Mesendoderm (in vitro differentiated cells): ENCODE results near the gene F11.

Experiments used
- DNase-seq: peaks from one replicate; pipeline ENCODE4 v3.0.0; 2013
- H2AK5ac ChIP-seq: 2 replicates; pipeline ENCODE4 v1.6.1; 2013; ENCODE audit warnings: low read length, inconsistent platforms
- H2BK120ac ChIP-seq: 2 replicates; pipeline ENCODE4 v1.6.1; 2013; ENCODE audit warnings: low read depth, mild to moderate bottlenecking, low read length, moderate library complexity, mixed read lengths
- H2BK15ac ChIP-seq: replicated peaks from 2 replicates; pipeline ENCODE4 v1.6.1; 2013; ENCODE audit warnings: low read depth, mild to moderate bottlenecking, moderate library complexity
- H2BK5ac ChIP-seq: 2 replicates; pipeline ENCODE4 v1.6.1; 2013; ENCODE audit warnings: low read length, inconsistent platforms
- H3K18ac ChIP-seq: 2 replicates; pipeline ENCODE4 v1.6.1; 2013; ENCODE audit warnings: mild to moderate bottlenecking, low read length, mixed read lengths
- H3K23ac ChIP-seq: one replicate; pipeline ENCODE4 v1.6.1; 2013; ENCODE audit warnings: low read length
- H3K27ac ChIP-seq: 2 replicates; pipeline ENCODE4 v1.5.1; 2013; ENCODE audit warnings: low read depth, mild to moderate bottlenecking, inconsistent platforms, low read length, moderate library complexity
- H3K27me3 ChIP-seq: 2 replicates; pipeline ENCODE4 v1.6.1; 2013; ENCODE audit warnings: low read length, control low read depth, mild to moderate bottlenecking, inconsistent platforms; ENCODE audit not compliant: insufficient read depth, poor library complexity
- H3K36me3 ChIP-seq: 2 replicates; pipeline ENCODE4 v1.6.1; 2013; ENCODE audit warnings: low read length, inconsistent platforms; ENCODE audit not compliant: control insufficient read depth, insufficient read depth
- H3K4ac ChIP-seq: one replicate; pipeline ENCODE4 v1.6.1; 2013; ENCODE audit warnings: low read depth, mild to moderate bottlenecking, low read length, moderate library complexity
- H3K4me1 ChIP-seq: 2 replicates; pipeline ENCODE4 v1.6.1; 2013; ENCODE audit warnings: low read depth, low read length, inconsistent platforms; ENCODE audit not compliant: control insufficient read depth
- H3K4me2 ChIP-seq: 2 replicates; pipeline ENCODE4 v1.6.1; 2013; ENCODE audit warnings: low read length
- H3K4me3 ChIP-seq: 2 replicates; pipeline ENCODE4 v1.5.1; 2013; ENCODE audit warnings: mild to moderate bottlenecking, low read length
- H3K56ac ChIP-seq: one replicate; pipeline ENCODE4 v1.6.1; 2013; ENCODE audit warnings: low read length
- H3K79me1 ChIP-seq: 2 replicates; pipeline ENCODE4 v1.6.1; 2013; ENCODE audit warnings: low read length, inconsistent platforms
- H3K79me2 ChIP-seq: 2 replicates; pipeline ENCODE4 v1.6.1; 2013; ENCODE audit warnings: mild to moderate bottlenecking, low read length; ENCODE audit not compliant: control insufficient read depth, insufficient read depth
- H3K9ac ChIP-seq: 2 replicates; pipeline ENCODE4 v1.6.1; 2013; ENCODE audit warnings: low read length, inconsistent platforms
- H4K5ac ChIP-seq: one replicate; pipeline ENCODE4 v1.6.1; 2013; ENCODE audit warnings: low read length
- H4K8ac ChIP-seq: one replicate; pipeline ENCODE4 v1.6.1; 2013; ENCODE audit warnings: low read depth, mild to moderate bottlenecking, control low read depth, low read length, moderate library complexity
- WGBS: extraction: QIAGEN DNeasy Blood & Tissue Kit; methylation state at CpG from one replicate; pipeline ENCODE4 v1.1.7; 2013; ENCODE audit warnings: low lambda C conversion rate, missing lambda C conversion rate; ENCODE audit not compliant: insufficient coverage; ENCODE audit errors: extremely low coverage; 5-methylcytosine and 5-hydroxymethylcytosine counted together

F11 gene

GRCh38 chr4:186226521-186227189 is 39.3 kb upstream of the F11 start:
- H3K4me1 ChIP-seq = peaks cover 2% of the 10 kb centered on the region
- H3K27me3 ChIP-seq = no peaks in the 10 kb centered on the region
- no peak overlapping the region for H3K4ac ChIP-seq
- no peak for DNase-seq
- H2BK5ac ChIP-seq = no peak overlapping the region
- no peaks in the 10 kb centered on the region for H3K36me3 ChIP-seq
- no peak overlapping the region for H3K23ac ChIP-seq
- no peak overlapping the region for H2BK15ac ChIP-seq
- H3K79me2 ChIP-seq = no peaks in the 10 kb centered on the region
- H4K8ac ChIP-seq = no peak overlapping the region
- H3K9ac ChIP-seq = no peak overlapping the region
- no peaks in the 10 kb centered on the region for H3K79me1 ChIP-seq
- H3K4me3 ChIP-seq = no peak overlapping the region
- no peak overlapping the region for H3K4me2 ChIP-seq
- no peak overlapping the region for H3K27ac ChIP-seq
- H3K18ac ChIP-seq = no peak overlapping the region
- no peak overlapping the region for H2AK5ac ChIP-seq
- H3K56ac ChIP-seq = no peak overlapping the region
- no peak overlapping the region for H4K5ac ChIP-seq
- no CpG with 5 or more reads among the region's 3 CpGs for WGBS
- H2BK120ac ChIP-seq = no peak overlapping the region

- no peak within 1 kb of the TSS for H4K5ac ChIP-seq
- no peak within 1 kb of the TSS for H3K4ac ChIP-seq
- H3K56ac ChIP-seq = no peak within 1 kb of the TSS
- no peaks in the 10 kb centered on the region for H3K79me2 ChIP-seq
- H3K36me3 ChIP-seq = no peaks in the 10 kb centered on the region
- H3K4me1 ChIP-seq = peaks cover 2% of the 10 kb centered on the region
- H3K27ac ChIP-seq = no peak within 1 kb of the TSS
- H2BK5ac ChIP-seq = no peak within 1 kb of the TSS
- H3K4me2 ChIP-seq = no peak within 1 kb of the TSS
- no peak within 1 kb of the TSS for H3K23ac ChIP-seq
- no peak within 1 kb of the TSS for H4K8ac ChIP-seq
- no peak within 1 kb of the TSS for H3K18ac ChIP-seq
- no peak within 1 kb of the TSS for H2AK5ac ChIP-seq
- no peak within 1 kb of the TSS for H2BK15ac ChIP-seq
- no peaks in the 10 kb centered on the region for H3K27me3 ChIP-seq
- no peak for DNase-seq
- H3K4me3 ChIP-seq = no peak within 1 kb of the TSS
- no CpG with 5 or more reads among the region's 5 CpGs for WGBS
- no peak within 1 kb of the TSS for H3K9ac ChIP-seq
- H3K79me1 ChIP-seq = no peaks in the 10 kb centered on the region
- no peak within 1 kb of the TSS for H2BK120ac ChIP-seq
Measured at GRCh38 chr4:186227221-186227620, 38.8 kb upstream of the F11 start, which contains the start of gene KLKB1. Gene KLKB1, plus strand, starts transcription at chr4:186227507. Its CDS starts 689 bp downstream, at chr4:186228196.

GRCh38 chr4:186227744-186228513 is 38.1 kb upstream of the F11 start:
- no peak overlapping the region for H3K4me2 ChIP-seq
- H2BK120ac ChIP-seq = no peak overlapping the region
- H3K4me1 ChIP-seq = peaks cover 2% of the 10 kb centered on the region
- H2BK5ac ChIP-seq = no peak overlapping the region
- no peak overlapping the region for H3K27ac ChIP-seq
- no peak overlapping the region for H2BK15ac ChIP-seq
- H3K56ac ChIP-seq = no peak overlapping the region
- no peak overlapping the region for H4K5ac ChIP-seq
- H4K8ac ChIP-seq = no peak overlapping the region
- no peak overlapping the region for H3K18ac ChIP-seq
- H3K27me3 ChIP-seq = no peaks in the 10 kb centered on the region
- no peak for DNase-seq
- no peak overlapping the region for H3K9ac ChIP-seq
- no peaks in the 10 kb centered on the region for H3K36me3 ChIP-seq
- no CpG with 5 or more reads among the region's 2 CpGs for WGBS
- H3K4me3 ChIP-seq = no peak overlapping the region
- H3K4ac ChIP-seq = no peak overlapping the region
- H3K79me2 ChIP-seq = no peaks in the 10 kb centered on the region
- H2AK5ac ChIP-seq = no peak overlapping the region
- no peak overlapping the region for H3K23ac ChIP-seq
- H3K79me1 ChIP-seq = no peaks in the 10 kb centered on the region

GRCh38 chr4:186228514-186228894 is 37.5 kb upstream of the F11 start:
- Histone ChIP-seq H3K23ac (no peak overlapping the region), H3K56ac (no peak overlapping the region), H3K27ac (no peak overlapping the region), H3K4me2 (no peak overlapping the region), H2AK5ac (no peak overlapping the region), H4K5ac (no peak overlapping the region), H2BK5ac (no peak overlapping the region), H3K4me1 (peaks cover 2% of the 10 kb centered on the region), H4K8ac (no peak overlapping the region), H2BK15ac (no peak overlapping the region), H3K27me3 (no peaks in the 10 kb centered on the region), H3K18ac (no peak overlapping the region), H3K4me3 (no peak overlapping the region), H3K36me3 (no peaks in the 10 kb centered on the region), H2BK120ac (no peak overlapping the region), H3K79me1 (no peaks in the 10 kb centered on the region), H3K9ac (no peak overlapping the region), H3K4ac (no peak overlapping the region), H3K79me2 (no peaks in the 10 kb centered on the region)
- WGBS = no CpG with 5 or more reads among the region's 2 CpGs
- no peak for DNase-seq

GRCh38 chr4:186234367-186234766 is 31.6 kb upstream of the F11 start:
- Histone ChIP-seq H3K27ac (no peak overlapping the region), H3K18ac (no peak overlapping the region), H3K4me2 (no peak overlapping the region), H3K27me3 (no peaks in the 10 kb centered on the region), H3K4me3 (no peak overlapping the region), H4K8ac (no peak overlapping the region), H3K36me3 (no peaks in the 10 kb centered on the region), H2BK15ac (no peak overlapping the region), H3K9ac (no peak overlapping the region), H3K4ac (no peak overlapping the region), H3K79me2 (no peaks in the 10 kb centered on the region), H2BK120ac (no peak overlapping the region), H3K4me1 (peaks cover 2% of the 10 kb centered on the region), H2BK5ac (no peak overlapping the region), H4K5ac (no peak overlapping the region), H2AK5ac (no peak overlapping the region), H3K23ac (no peak overlapping the region), H3K56ac (no peak overlapping the region), H3K79me1 (no peaks in the 10 kb centered on the region)
- DNase-seq = no peak
- WGBS = no CpG with 5 or more reads among the region's 2 CpGs
